CD4-positive, alpha-beta T cell treated with Interleukin-12 subunit alpha and Interleukin-12 subunit beta, for 1 hour (primary cell): ENCODE data around the gene ADAMTS19.

Experiments used
- DNase-seq: peaks from one replicate; pipeline ENCODE4 v3.0.0-alpha.2; 2020

ADAMTS19 gene

DNA sequence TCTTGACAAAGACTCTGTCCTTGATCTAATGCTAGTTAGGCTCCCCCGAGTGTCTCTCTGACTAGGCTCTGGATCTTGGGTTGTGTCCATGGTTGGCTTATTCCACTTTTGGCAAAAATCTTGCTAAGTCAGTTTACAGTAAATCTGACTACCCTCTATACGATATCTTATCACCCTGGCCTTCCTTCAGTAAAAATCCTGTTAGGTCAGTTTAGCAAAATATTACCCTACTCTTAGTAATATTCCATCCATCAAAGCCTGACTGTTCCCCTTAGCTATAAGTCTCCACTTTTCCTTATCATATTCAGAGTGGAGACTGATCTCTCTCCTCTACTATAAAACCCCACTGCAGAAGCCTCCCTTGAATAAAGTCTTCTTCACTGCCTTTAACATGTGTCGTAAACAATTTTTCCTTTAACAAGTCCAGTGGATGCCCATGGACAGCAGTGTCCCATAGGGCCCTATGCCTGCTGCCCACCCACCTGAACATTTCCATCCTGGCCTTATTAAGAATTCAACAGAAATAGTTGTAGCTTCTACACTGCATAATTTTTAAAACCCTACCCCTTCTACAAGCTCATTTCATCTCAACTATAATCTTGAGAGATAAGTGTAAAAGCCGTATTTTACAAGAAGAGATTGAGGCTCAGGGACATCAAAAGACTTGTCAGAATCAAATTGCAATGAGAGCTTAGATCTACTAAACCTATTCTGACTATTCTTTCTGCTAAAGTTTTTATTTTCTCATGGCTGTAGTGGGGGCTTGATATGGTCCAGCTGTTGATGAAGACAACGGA is 310.1 kb downstream of the ADAMTS19 start:
- DNase-seq = no peak

DNA sequence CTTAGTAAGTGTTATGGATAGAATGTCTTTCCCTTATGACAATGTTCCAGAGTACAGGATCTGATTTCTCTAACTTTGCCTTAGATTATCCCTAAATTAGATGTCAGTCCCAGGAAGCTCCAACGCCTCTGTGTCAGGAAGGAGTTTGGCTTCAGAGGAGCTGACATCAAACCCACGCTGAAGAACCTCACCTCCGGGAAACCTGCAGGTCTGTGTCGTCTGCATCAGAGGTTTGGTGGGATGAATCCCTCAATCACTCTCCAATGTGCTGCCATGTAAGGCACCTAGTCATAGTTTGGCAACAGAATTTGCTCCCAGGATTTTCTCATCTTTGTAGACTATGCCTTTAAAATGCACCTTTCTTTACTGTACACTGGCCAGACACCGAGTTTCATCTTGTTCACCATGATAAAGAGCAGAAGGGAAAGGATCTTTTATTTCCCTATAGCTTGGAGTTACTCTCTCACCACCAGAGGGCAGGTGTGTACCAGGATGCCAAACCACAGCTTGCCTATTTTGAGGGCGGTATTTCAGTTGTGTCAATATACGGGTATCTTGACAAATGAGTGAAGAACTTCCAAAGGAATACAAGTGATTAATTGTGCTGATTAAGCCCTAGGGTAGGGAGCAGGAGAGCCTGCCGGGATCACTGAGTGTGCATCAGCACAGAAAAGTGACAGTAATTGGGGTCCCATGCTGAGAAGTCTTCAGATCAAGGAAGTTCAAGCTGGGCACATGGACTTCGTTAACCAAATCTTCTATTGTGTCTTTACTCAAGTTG is 311.1 kb downstream of the ADAMTS19 start:
- DNase-seq = peak; percentile 40

DNA sequence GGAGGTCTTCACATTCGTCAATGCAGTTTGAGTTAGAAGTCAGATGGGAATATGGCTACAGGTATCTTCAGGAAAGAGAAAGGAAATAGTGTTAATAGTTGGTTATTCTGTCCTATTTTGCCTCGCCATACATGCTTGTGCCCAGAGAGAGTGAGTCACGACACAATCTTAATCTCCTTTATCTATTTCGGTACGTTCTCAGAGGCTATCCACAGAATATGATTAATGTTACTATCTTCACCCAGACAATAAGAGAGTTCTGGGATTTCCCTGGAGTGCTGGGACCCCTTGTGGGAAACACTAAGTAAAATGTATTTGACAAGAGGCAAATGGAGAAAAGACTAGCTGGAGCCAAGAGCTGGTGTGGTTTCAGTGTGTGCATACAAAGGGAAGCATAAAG is 313.3 kb downstream of the ADAMTS19 start:
- no peak for DNase-seq

DNA sequence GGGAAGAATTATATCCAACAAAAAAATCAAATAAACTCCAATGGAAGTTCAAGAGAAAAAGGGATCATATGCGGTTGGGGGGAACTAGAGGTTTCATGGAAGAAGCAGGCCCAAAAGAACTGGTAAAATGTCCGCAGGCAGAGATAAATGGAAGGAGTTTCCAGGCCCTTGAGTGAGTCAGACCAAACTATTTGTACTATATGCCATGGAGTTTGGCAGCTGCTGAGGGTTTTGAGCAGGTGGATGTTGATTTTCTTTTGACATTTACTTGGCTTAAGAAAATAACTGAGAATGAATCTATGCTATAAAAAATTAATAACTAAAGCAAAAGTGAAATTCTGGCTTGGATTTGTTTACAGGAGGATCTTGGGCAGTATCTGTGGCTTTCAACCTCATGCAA is 321.5 kb downstream of the ADAMTS19 start:
- DNase-seq = no peak
